ENCODE results near the gene KLHL3.

Gene KLHL3

DNA sequence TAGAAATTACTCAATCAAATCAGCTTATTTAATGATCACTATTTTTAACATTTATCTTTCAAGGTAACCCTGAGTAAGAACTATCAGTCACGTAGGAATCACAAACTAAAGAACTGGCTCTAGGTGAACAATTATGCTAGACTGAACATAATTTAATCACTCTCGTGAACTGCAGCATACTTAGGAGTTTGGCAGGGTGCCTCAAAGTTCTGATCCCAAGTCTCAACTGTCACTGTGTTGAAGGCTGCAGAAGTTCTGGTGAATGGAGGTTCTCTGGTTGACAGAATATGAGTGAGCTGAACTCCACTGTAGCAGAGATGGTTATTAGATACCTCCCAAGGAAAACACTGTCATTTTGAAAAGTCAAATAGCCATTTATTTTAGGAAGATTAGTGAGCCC lies 89.1 kb downstream of the KLHL3 start:
- TF ChIP-seq, protein P1, sequence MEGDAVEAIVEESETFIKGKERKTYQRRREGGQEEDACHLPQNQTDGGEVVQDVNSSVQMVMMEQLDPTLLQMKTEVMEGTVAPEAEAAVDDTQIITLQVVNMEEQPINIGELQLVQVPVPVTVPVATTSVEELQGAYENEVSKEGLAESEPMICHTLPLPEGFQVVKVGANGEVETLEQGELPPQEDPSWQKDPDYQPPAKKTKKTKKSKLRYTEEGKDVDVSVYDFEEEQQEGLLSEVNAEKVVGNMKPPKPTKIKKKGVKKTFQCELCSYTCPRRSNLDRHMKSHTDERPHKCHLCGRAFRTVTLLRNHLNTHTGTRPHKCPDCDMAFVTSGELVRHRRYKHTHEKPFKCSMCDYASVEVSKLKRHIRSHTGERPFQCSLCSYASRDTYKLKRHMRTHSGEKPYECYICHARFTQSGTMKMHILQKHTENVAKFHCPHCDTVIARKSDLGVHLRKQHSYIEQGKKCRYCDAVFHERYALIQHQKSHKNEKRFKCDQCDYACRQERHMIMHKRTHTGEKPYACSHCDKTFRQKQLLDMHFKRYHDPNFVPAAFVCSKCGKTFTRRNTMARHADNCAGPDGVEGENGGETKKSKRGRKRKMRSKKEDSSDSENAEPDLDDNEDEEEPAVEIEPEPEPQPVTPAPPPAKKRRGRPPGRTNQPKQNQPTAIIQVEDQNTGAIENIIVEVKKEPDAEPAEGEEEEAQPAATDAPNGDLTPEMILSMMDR (IDR thresholded peaks at IDR 0.05), result no peak

DNA sequence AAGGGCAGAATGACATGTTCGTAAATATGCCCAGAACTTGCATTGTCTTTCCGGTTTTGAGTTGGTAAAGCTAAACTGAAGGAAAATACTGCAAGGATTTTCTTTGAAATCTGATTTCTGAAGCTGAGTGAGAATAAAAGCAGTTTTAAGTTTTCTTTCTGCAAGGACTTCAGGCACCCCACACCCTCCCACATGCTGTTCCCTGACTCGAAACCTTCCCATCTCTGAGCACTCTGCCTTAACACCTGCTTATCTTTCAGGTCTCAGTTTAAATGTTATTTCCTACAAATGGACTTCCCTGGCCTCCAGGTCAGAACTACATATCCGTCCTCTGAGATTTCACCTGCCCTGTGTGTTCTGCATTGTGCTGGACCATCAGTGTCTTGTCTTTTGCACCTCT lies 93.8 kb downstream of the KLHL3 start:
- TF ChIP-seq, protein P1 (IDR thresholded peaks at IDR 0.05), result no peak

DNA sequence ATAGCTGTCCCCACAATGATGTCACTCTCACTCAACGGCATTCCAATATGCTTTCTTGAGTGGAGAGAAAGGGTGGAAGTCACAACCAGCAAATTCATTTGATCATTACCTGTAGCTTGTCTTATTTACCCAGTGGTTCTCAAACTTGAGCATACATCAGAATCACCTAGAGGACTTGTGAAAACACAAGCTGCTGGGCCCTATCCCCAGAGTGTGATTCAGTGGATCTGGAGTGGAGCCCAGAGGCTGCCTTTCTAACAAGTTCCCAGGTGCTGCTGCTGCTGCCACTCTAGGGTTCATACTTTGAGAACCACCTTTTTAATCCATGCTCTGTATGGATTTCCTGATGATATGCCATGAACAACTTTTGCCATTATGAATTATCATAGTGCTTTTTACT lies 94.7 kb downstream of the KLHL3 start:
- TF ChIP-seq, protein P1 (IDR thresholded peaks at IDR 0.05), result no peak

DNA sequence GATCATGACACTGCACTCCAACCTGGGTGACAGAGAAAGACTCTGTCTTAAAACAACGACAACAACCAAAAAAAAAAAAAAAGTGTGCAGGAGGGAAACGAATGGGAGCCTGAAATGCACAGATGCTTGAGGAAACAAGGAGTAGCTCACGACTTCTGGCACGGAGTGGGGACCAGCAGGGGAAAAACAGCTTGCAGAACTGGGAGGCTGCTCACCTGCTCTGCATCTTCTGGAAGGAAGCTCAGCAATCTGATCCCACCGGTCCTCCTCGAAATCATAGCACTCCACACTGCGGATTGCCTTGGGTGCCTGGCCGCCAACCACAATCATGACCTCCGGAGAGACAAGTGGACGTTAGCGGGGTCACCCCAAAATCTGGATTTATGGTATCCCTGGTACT lies 96.2 kb downstream of the KLHL3 start:
- TF ChIP-seq, protein P1 (IDR thresholded peaks at IDR 0.05), result no peak

DNA sequence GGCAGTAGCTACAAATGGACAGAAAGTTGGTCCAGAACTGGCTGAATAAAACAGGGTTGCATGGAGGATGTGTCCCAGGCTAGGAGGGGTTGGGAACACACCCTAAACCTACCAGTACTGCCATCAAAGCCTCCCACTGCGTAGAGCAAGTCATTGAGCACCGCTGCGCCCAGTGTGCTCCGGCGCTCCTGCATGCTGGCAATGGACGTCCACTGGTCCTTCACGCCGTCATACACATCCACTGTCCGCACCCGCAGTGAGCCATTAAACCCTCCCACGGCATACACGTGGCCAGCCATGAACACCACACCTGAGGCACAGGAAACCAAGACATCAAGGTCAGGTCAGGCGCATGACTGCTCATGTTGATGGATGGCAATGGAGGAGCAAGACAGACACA lies 97.0 kb downstream of the KLHL3 start:
- TF ChIP-seq, protein P1 (IDR thresholded peaks at IDR 0.05), result no peak

DNA sequence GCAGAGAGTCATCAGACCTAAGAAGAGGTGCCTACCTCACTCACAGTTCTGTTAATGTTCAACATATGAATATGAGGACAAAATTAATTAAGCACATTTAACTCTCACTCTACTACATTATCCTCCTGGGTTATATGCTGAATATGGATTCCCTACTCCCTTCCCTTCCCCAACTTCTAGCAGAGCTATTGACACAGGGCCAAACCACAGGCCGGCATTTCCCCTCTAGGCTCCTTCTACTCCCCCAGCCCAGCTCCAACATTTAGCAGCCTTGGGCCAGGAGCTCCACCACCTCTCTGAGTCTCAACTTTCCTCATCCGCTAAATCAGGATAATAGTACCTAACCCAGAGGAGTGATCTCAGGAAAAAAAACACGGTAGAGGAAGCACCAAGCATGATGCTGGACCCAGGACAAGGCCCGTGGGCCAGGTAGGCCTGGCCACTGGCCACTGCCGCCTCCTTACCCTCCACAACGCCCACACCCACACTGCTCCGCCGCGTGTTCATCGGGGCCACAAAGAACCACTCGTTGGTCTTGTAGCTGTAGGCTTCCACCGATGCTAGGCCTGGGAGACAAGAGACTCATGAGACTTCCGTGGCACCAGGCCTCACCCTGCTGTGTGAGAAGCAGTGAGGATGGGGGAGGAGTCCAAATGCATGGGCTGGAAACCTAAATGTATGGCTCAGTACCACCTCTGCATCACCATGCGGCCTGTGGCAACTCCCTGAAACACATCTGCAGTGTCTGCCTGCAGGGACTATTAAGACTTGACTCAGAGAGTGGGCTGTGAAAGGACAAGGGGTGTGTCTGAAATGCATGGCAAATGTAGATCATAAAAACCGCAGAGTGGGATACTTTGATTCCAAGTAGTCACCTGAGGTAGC lies 98.8 kb downstream of the KLHL3 start:
- TF ChIP-seq, protein P1 (IDR thresholded peaks at IDR 0.05), result no peak

DNA sequence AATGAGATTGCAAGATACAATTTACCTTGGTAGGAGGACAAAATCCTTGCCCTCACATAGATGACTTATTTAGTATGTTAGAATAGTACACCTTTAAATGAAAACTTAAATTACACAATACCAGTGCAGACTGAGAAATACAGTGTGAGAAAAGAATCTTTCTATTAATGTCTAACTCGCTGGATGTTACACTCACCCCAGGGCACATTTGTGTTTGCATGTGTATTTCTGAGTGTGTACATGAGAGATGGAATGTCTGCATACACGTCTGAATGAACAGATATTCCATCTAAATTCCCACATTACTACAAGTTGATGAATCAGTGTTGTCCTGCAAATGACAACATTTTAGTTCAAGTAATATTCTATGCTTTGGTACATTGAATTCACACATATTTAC lies 99.8 kb downstream of the KLHL3 start:
- TF ChIP-seq, protein P1 (IDR thresholded peaks at IDR 0.05), result no peak
